ENCODE data around the gene TARS1.
A peak's percentile ranks its signal among the peaks of the same experiment; 100 is the strongest.

Gene TARS1

DNA sequence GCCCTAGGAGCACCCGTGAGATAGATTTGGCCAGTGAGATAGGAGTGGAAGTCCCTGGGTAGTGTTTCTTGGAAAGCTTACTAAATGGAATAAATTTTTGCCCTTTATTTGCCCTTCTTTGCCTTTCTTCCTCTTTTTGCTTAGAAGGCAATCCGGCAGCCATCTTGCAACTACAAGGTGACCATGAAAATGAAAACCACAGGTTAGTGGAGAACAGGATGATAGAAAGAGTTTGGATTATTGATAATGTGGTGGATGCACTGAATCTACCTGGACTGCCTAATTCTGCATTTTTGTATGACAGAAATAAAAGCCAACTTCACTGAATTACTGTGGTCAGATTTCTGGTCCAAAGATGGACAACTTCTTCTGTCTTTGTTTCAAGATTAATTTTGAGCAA lies 33.2 kb downstream of the TARS1 start:
- H3K9me3 Mint-ChIP-seq: no peaks in the 10 kb centered on the region
- H3K27ac Mint-ChIP-seq: no peak overlapping the region
- H3K4me3 Mint-ChIP-seq: no peak overlapping the region
- peaks cover 17% of the 10 kb centered on the region for H3K4me1 Mint-ChIP-seq
- peaks cover 88% of the 10 kb centered on the region for H3K36me3 Mint-ChIP-seq (ENCODE audit: low read depth)
- DNase-seq: no peak
- H3K27me3 Mint-ChIP-seq (ENCODE audit: low read depth, poor library complexity): no peaks in the 10 kb centered on the region
- TF ChIP-seq, protein P1, sequence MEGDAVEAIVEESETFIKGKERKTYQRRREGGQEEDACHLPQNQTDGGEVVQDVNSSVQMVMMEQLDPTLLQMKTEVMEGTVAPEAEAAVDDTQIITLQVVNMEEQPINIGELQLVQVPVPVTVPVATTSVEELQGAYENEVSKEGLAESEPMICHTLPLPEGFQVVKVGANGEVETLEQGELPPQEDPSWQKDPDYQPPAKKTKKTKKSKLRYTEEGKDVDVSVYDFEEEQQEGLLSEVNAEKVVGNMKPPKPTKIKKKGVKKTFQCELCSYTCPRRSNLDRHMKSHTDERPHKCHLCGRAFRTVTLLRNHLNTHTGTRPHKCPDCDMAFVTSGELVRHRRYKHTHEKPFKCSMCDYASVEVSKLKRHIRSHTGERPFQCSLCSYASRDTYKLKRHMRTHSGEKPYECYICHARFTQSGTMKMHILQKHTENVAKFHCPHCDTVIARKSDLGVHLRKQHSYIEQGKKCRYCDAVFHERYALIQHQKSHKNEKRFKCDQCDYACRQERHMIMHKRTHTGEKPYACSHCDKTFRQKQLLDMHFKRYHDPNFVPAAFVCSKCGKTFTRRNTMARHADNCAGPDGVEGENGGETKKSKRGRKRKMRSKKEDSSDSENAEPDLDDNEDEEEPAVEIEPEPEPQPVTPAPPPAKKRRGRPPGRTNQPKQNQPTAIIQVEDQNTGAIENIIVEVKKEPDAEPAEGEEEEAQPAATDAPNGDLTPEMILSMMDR (IDR thresholded peaks at IDR 0.05): no peak

GRCh38 chr5:33474931-33475499 lies 34.2 kb downstream of the TARS1 start:
- peaks cover 28% of the 10 kb centered on the region for H3K4me1 Mint-ChIP-seq
- no peaks in the 10 kb centered on the region for H3K9me3 Mint-ChIP-seq
- H3K4me3 Mint-ChIP-seq: no peak overlapping the region
- DNase-seq: no peak
- H3K27me3 Mint-ChIP-seq (ENCODE audit: low read depth, poor library complexity): no peaks in the 10 kb centered on the region
- TF ChIP-seq, protein P1 (IDR thresholded peaks at IDR 0.05): no peak
- H3K36me3 Mint-ChIP-seq (ENCODE audit: low read depth): peaks cover 91% of the 10 kb centered on the region
- no peak overlapping the region for H3K27ac Mint-ChIP-seq

DNA sequence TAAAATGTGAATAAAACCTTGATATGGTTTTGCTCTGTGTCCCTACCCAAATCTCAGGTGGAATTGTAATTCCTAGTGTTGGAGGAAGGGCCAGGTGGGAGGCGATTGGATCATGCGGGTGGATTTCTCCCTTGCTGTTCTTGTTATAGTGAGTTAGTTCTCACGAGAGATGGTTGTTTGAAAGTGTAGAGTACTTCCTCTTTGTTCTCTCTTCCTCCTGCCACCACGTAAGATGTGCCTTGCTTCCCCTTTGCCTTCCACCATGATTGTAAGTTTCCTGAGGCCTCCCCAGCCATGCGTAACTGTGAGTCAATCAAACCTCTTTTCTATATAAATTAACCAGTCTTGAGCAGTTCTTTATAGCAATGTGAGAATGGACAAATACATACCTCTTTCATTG lies 34.9 kb downstream of the TARS1 start:
- Mint-ChIP-seq H3K4me3 (no peak overlapping the region), H3K27me3 (ENCODE audit: low read depth, poor library complexity) (no peaks in the 10 kb centered on the region), H3K9me3 (no peaks in the 10 kb centered on the region), H3K4me1 (peaks cover 34% of the 10 kb centered on the region), H3K36me3 (ENCODE audit: low read depth) (peaks cover 89% of the 10 kb centered on the region), H3K27ac (peak overlapping the region; percentile 18)
- no peak for DNase-seq
- TF ChIP-seq, protein P1 (IDR thresholded peaks at IDR 0.05): no peak

DNA sequence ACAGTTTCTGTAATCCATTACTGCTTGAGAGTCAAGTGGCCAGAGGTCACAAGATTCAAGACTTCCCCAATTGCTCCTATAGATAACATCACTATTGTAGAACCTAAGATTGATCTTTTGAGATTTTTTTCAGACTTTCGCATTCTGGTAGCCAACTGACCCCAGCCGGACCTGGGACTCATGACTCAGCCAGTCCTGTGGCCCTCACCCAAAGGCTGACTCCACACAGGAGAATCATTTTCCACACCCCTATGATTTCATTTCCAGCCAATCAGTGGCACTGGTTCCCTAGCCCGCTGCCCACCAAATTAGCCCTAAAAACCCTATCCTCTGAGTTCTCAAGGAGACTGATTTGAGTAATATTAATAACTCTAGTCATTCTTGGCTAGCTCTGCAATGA lies 36.2 kb downstream of the TARS1 start:
- H3K9me3 Mint-ChIP-seq: no peaks in the 10 kb centered on the region
- H3K4me1 Mint-ChIP-seq: peaks cover 34% of the 10 kb centered on the region
- no peaks in the 10 kb centered on the region for H3K27me3 Mint-ChIP-seq (ENCODE audit: low read depth, poor library complexity)
- no peak overlapping the region for H3K4me3 Mint-ChIP-seq
- DNase-seq: no peak
- TF ChIP-seq, protein P1 (IDR thresholded peaks at IDR 0.05): no peak
- peak overlapping the region; percentile 41 for H3K27ac Mint-ChIP-seq
- H3K36me3 Mint-ChIP-seq (ENCODE audit: low read depth): peaks cover 79% of the 10 kb centered on the region

- H3K4me3 Mint-ChIP-seq: no peak overlapping the region
Observed at GRCh38 chr5:33477816-33478215, 37.1 kb downstream of the TARS1 start.

GRCh38 chr5:33479311-33479710 lies 38.5 kb downstream of the TARS1 start:
- no peak overlapping the region for H3K4me3 Mint-ChIP-seq
- H3K27ac Mint-ChIP-seq: peak overlapping the region; percentile 89

More at GRCh38 chr5:33477816-33478215, 37.1 kb downstream of the TARS1 start:
- H3K27me3 Mint-ChIP-seq (ENCODE audit: low read depth, poor library complexity): no peaks in the 10 kb centered on the region
- no peak for DNase-seq
- TF ChIP-seq, protein P1 (IDR thresholded peaks at IDR 0.05): no peak
- no peak overlapping the region for H3K27ac Mint-ChIP-seq
- no peaks in the 10 kb centered on the region for H3K9me3 Mint-ChIP-seq
- H3K4me1 Mint-ChIP-seq: peaks cover 42% of the 10 kb centered on the region
- H3K36me3 Mint-ChIP-seq (ENCODE audit: low read depth): peaks cover 77% of the 10 kb centered on the region

More at GRCh38 chr5:33479311-33479710, 38.5 kb downstream of the TARS1 start:
- H3K4me1 Mint-ChIP-seq: peaks cover 46% of the 10 kb centered on the region
- no peaks in the 10 kb centered on the region for H3K9me3 Mint-ChIP-seq
- H3K36me3 Mint-ChIP-seq (ENCODE audit: low read depth): peaks cover 62% of the 10 kb centered on the region
- DNase-seq: peak; percentile 20
- H3K27me3 Mint-ChIP-seq (ENCODE audit: low read depth, poor library complexity): no peaks in the 10 kb centered on the region
- TF ChIP-seq, protein P1 (IDR thresholded peaks at IDR 0.05): no peak

Data from nephron progenitor cell (in vitro differentiated cells).